AG04450 (cell line): Measurements from ENCODE around the gene LMX1A. TPM values are rescaled to one million over a fixed set of nuclear protein-coding genes. Genes with fewer than 3 reads are reported as not detected.

Experiments
- CTCF ChIA-PET: fragments of 300-600, 350-600 bp; formaldehyde crosslinking; extraction: SDS; loops from one replicate; lab custom pipeline; 2022; ENCODE audit warnings: antibody characterized with exemption, inconsistent platforms; lab: Charles Lee
- POLR2A ChIA-PET: fragments of 350-600 bp; formaldehyde crosslinking; extraction: SDS; loops from one replicate; lab custom pipeline; 2021; ENCODE audit warnings: antibody characterized with exemption, inconsistent platforms; lab: Yijun Ruan, JAX
- DNase-seq: peaks from one replicate; pipeline ENCODE4 v3.0.0-alpha.2; 2011; ENCODE audit warnings: low read depth, low spot score
- H3K27ac ChIP-seq: one replicate; pipeline ENCODE4 v1.5.1; 2012; ENCODE audit warnings: low read depth, low read length, control low read depth
- H3K27me3 ChIP-seq: one replicate; pipeline ENCODE4 v1.6.0; 2012; ENCODE audit warnings: low read length; ENCODE audit not compliant: control insufficient read depth, insufficient read depth
- H3K4me3 ChIP-seq: 2 replicates; pipeline ENCODE4 v1.5.1; 2011; ENCODE audit warnings: mild to moderate bottlenecking, low read depth, low read length, control low read depth
- H3K9me3 ChIP-seq: 2 replicates; pipeline ENCODE4 v1.5.1; 2012; ENCODE audit warnings: low read length; ENCODE audit not compliant: control insufficient read depth, insufficient read depth
- CTCF ChIP-seq: IDR thresholded peaks from 2 replicates; pipeline ENCODE4 v1.5.1; 2011; ENCODE audit warnings: low read depth, low read length, control low read depth, inconsistent platforms
- polyA plus RNA-seq: library from polyadenylated mRNA; depleted of rRNA; stranded (reverse); fragments of >200 nt; gene quantifications from 2 replicates; pipeline ENCODE4 v1.2.3, GENCODE V29; 2011

The LMX1A gene
- polyA plus RNA-seq, 1 experiment: not detected

GRCh38 chr1:165376811-165377311 lies 20.3 kb upstream of the LMX1A start:
- Histone ChIP-seq H3K4me3 (peak overlapping the region; percentile 31), H3K27ac (no peak overlapping the region), H3K27me3 (peaks cover 9% of the 10 kb centered on the region), H3K9me3 (no peaks in the 10 kb centered on the region; the same call in 1 of the 2 replicates)
- no peak for DNase-seq
- no peak for TF ChIP-seq CTCF
- ChIA-PET CTCF (interaction anchor here (0.5 to 2.0 kb wide), 3 partner anchors 10 to 258 kb away, joined by 3 to 18 read pairs (median 5); no protein-coding TSS in a partner anchor), POLR2A (no interaction called here)

GRCh38 chr1:165376041-165376810 lies 19.7 kb upstream of the LMX1A start:
- TF ChIP-seq CTCF: no peak
- Histone ChIP-seq H3K27ac (no peak overlapping the region), H3K27me3 (peaks cover 9% of the 10 kb centered on the region), H3K9me3 (no peaks in the 10 kb centered on the region; the same call in 1 of the 2 replicates), H3K4me3 (peak overlapping the region; percentile 31)
- POLR2A ChIA-PET: no interaction called here
- DNase-seq: no peak
- CTCF ChIA-PET: interaction anchor here (1.1 to 2.0 kb wide), 4 partner anchors 9 to 257 kb away, joined by 3 to 18 read pairs (median 4); no protein-coding TSS in a partner anchor

- ChIA-PET CTCF (interaction anchor here (1.2 to 2.0 kb wide), 3 partner anchors 8 to 18 kb away, joined by 3 to 18 read pairs (median 6); no protein-coding TSS in a partner anchor), POLR2A (no interaction called here)
- Histone ChIP-seq H3K9me3 (no peaks in the 10 kb centered on the region; the same call in 1 of the 2 replicates), H3K27me3 (peaks cover 9% of the 10 kb centered on the region), H3K27ac (no peak overlapping the region), H3K4me3 (peak overlapping the region; percentile 31; the same call in 1 of the 2 replicates)
- TF ChIP-seq CTCF: no peak
- DNase-seq: no peak
Observed at GRCh38 chr1:165375623-165376022, 19.1 kb upstream of the LMX1A start.

- no peak for TF ChIP-seq CTCF
- CTCF ChIA-PET: no interaction called here
- POLR2A ChIA-PET: no interaction called here
- DNase-seq: no peak
- H3K27ac ChIP-seq: no peak overlapping the region
- no peak overlapping the region for H3K4me3 ChIP-seq
- no peaks in the 10 kb centered on the region; the same call in 1 of the 2 replicates for H3K9me3 ChIP-seq
- H3K27me3 ChIP-seq: peaks cover 9% of the 10 kb centered on the region
Observed at GRCh38 chr1:165371588-165372225, 15.2 kb upstream of the LMX1A start.
